G401 (cell line): ENCODE results near the gene GPS2. TPM values are rescaled to one million over a fixed set of nuclear protein-coding genes. Genes with fewer than 3 reads are reported as not detected.

Source experiments
- DNase-seq: peaks from one replicate; pipeline ENCODE4 v3.0.0-alpha.2; 2015; ENCODE audit warnings: low spot score
- in situ Hi-C: cut with HindIII; loops from 2 replicates; pipeline ENCODE4 v1.10.0; 2016; ENCODE audit warnings: low sequenced_read_pairs, mixed read lengths
- total RNA-seq: library from RNA; depleted of rRNA; stranded (reverse); fragments of >200 nt; shearing (Covaris generic); gene quantifications from 2 replicates; pipeline ENCODE4 v1.2.3, GENCODE V29; 2014

Gene GPS2
- total RNA-seq, 1 experiment from 2014 or later: 109 TPM

- peak; percentile 70 for DNase-seq
- in situ Hi-C loops: no loop called here
Measured at GRCh38 chr17:7296189-7296861, 18.8 kb downstream of the GPS2 start.

GRCh38 chr17:7295230-7296180 is 19.7 kb downstream of the GPS2 start:
- in situ Hi-C loops: no loop called here
- no peak for DNase-seq

GRCh38 chr17:7294614-7295153 is 20.5 kb downstream of the GPS2 start, which contains the start of gene YBX2:
Gene YBX2 (minus strand): TSS chr17:7294639. CDS start chr17:7294500, 139 bp downstream.
- peak; percentile 47 for DNase-seq
- in situ Hi-C loops: no loop called here

- in situ Hi-C loops: no loop called here
- DNase-seq: no peak
Measured at GRCh38 chr17:7293816-7294613, 21.1 kb downstream of the GPS2 start.

- DNase-seq: no peak
- in situ Hi-C loops: no loop called here
Measured at GRCh38 chr17:7293159-7293558, 22.0 kb downstream of the GPS2 start.

- no peak for DNase-seq
- in situ Hi-C loops: no loop called here
Measured at GRCh38 chr17:7292729-7293128, 22.4 kb downstream of the GPS2 start.

- in situ Hi-C loops: no loop called here
- DNase-seq: no peak
Measured at GRCh38 chr17:7292194-7292593, 23.0 kb downstream of the GPS2 start.

GRCh38 chr17:7290685-7291084 is 24.5 kb downstream of the GPS2 start:
- in situ Hi-C loops: no loop called here

GRCh38 chr17:7290166-7290565 is 25.0 kb downstream of the GPS2 start:
- no peak for DNase-seq
- in situ Hi-C loops: no loop called here

More at GRCh38 chr17:7290685-7291084, 24.5 kb downstream of the GPS2 start:
- no peak for DNase-seq

GRCh38 chr17:7289256-7290032 is 25.7 kb downstream of the GPS2 start:
- in situ Hi-C loops: no loop called here
- no peak for DNase-seq

- in situ Hi-C loops: no loop called here
Measured at GRCh38 chr17:7285679-7286078, 29.5 kb downstream of the GPS2 start.

GRCh38 chr17:7284911-7285310 is 30.2 kb downstream of the GPS2 start:
- DNase-seq: no peak
- in situ Hi-C loops: no loop called here

More at GRCh38 chr17:7285679-7286078, 29.5 kb downstream of the GPS2 start:
- DNase-seq: no peak

GRCh38 chr17:7283471-7284216 is 31.5 kb downstream of the GPS2 start:
- DNase-seq: no peak
- in situ Hi-C loops: no loop called here

GRCh38 chr17:7282752-7283321 is 32.3 kb downstream of the GPS2 start:
- in situ Hi-C loops: no loop called here
- no peak for DNase-seq

GRCh38 chr17:7281953-7282751 is 33.0 kb downstream of the GPS2 start:
- in situ Hi-C loops: no loop called here
- DNase-seq: no peak

GRCh38 chr17:7281074-7281952 is 33.8 kb downstream of the GPS2 start, which contains the start of gene SLC2A4:
Gene SLC2A4 (plus strand): TSS chr17:7281718. CDS start chr17:7281935, 217 bp downstream.
- DNase-seq: peak; percentile 74
- in situ Hi-C loops: no loop called here
